Measurements from ENCODE around the gene IMP4. TPM values are rescaled to one million over a fixed set of nuclear protein-coding genes. Genes with fewer than 3 reads are reported as not detected.

Gene IMP4
- total and polyA plus RNA-seq, 2 of the 4 experiments (the other 2 are of a cell fraction), result 154 to 169 TPM

DNA sequence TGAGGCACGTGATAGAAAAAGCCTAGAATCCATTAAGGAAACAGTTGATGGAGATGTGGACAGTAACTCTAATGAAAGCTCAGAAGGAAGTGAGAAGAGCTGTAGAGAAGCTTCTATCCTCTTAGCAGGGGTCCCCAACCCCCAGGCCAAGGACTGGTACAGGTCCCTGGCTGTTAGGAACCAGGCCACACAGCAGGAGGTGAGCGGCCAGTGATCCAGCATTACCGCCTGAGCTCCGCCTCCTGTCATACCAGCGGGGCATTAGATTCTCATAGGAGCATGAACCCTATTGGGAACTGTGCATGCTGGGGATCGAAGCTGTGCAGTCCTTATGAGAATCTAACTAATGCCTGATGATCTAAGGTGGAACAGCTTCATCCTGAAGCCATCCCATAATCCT, 8.7 kb upstream of the IMP4 start:
- no peak overlapping the region for H3K18ac ChIP-seq (ENCODE audit: low read depth, low read length)
- ATAC-seq (ENCODE audit: low read depth) (no peak), DNase-seq (no peak)
- no peak overlapping the region for H2BK120ac ChIP-seq (ENCODE audit: low read depth, low read length)
- H2BK20ac ChIP-seq (ENCODE audit: low read depth, low read length), result no peak overlapping the region
- H3K27me3 ChIP-seq (ENCODE audit: control insufficient read depth, insufficient read depth, low read length), result peaks cover 7% of the 10 kb centered on the region
- no peaks in the 10 kb centered on the region for H3K79me1 ChIP-seq (ENCODE audit: low read depth in 1 of 2, low read length in 2 of 2)
- H3K9me3 ChIP-seq (ENCODE audit: control insufficient read depth, insufficient read depth, low read length), result no peaks in the 10 kb centered on the region
- H2BK15ac ChIP-seq (ENCODE audit: low read depth, low read length), result no peak overlapping the region
- ChIA-PET CTCF (interaction anchor here (0.6 kb wide), 1 partner anchor 12 kb away, joined by 5 read pairs; no protein-coding TSS in a partner anchor), POLR2A (ENCODE audit: unreplicated experiment) (no interaction called here)
- BruUV-seq (replicated peaks), result no TSS peak
- peaks cover 7% of the 10 kb centered on the region for H3K9me1 ChIP-seq (ENCODE audit: insufficient read depth, low read length)
- H3K4me1 ChIP-seq (ENCODE audit: control insufficient read depth, insufficient read depth, low read length), result peaks cover 9% of the 10 kb centered on the region
- no peak overlapping the region for H2AK5ac ChIP-seq (ENCODE audit: low read depth, low read length)
- H3K4ac ChIP-seq (ENCODE audit: low read depth, low read length), result no peak overlapping the region
- H3K23ac ChIP-seq (ENCODE audit: low read depth, low read length), result no peak overlapping the region
- intact Hi-C loops (cut with micrococcal nuclease) (no loop called here), dilution Hi-C loops (cut with HindIII; ENCODE audit: low sequenced_read_pairs, unreplicated experiment) (no loop called here), in situ Hi-C loops (cut with MboI; ENCODE audit: low sequenced_read_pairs) (loop anchor here (5.0 kb wide), 1 partner anchor 152 kb away; the partner anchor contains the start of genes MZT2B and SMPD4)
- no peak overlapping the region for H4K8ac ChIP-seq (ENCODE audit: low read depth in 2 of 2, low read length in 2 of 2)
- no peak overlapping the region for H4K5ac ChIP-seq (ENCODE audit: low read depth, low read length)
- H3K36me3 ChIP-seq (ENCODE audit: control insufficient read depth, insufficient read depth, low read length), result peaks cover 6% of the 10 kb centered on the region
- H3K14ac ChIP-seq (replicated peaks; ENCODE audit: low read depth, low read length), result no peak overlapping the region
- no peak overlapping the region for H2AFZ ChIP-seq (replicated peaks; ENCODE audit: low read length, poor library complexity)
- no peak overlapping the region for H3K4me2 ChIP-seq (ENCODE audit: low read depth, low read length)
- no peak overlapping the region for H2BK5ac ChIP-seq (ENCODE audit: low read depth, low read length, poor library complexity, severe bottlenecking)
- no peaks in the 10 kb centered on the region for H4K20me1 ChIP-seq (ENCODE audit: insufficient read depth, low read length)
- H3K56ac ChIP-seq (ENCODE audit: extremely low read depth, insufficient read depth, low read length), result no peak overlapping the region
- H4K91ac ChIP-seq (ENCODE audit: insufficient read depth, low read depth, low read length), result no peak overlapping the region
- TF ChIP-seq CHD1 (IDR thresholded peaks at IDR 0.05; ENCODE audit: low read depth, low read length), result no peak
- TF ChIP-seq, protein P1, sequence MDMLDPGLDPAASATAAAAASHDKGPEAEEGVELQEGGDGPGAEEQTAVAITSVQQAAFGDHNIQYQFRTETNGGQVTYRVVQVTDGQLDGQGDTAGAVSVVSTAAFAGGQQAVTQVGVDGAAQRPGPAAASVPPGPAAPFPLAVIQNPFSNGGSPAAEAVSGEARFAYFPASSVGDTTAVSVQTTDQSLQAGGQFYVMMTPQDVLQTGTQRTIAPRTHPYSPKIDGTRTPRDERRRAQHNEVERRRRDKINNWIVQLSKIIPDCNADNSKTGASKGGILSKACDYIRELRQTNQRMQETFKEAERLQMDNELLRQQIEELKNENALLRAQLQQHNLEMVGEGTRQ (IDR thresholded peaks at IDR 0.05; ENCODE audit: low read depth, low read length), result no peak
- TF ChIP-seq MAFK (IDR thresholded peaks at IDR 0.05; ENCODE audit: low read depth, low read length), result no peak
- 72% methylated on average over 4 of the region's 6 CpGs; no CpG with 5 or more reads in 1 of the 2 experiments for WGBS, 2 experiments (ENCODE audit: extremely low coverage in 2 of 2, insufficient read length in 1 of 2)
- H3K9ac ChIP-seq (ENCODE audit: low read depth, low read length), result no peak overlapping the region
- no peak overlapping the region for H3K27ac ChIP-seq (ENCODE audit: insufficient read depth, low read length)
- H2AK9ac ChIP-seq (replicated peaks; ENCODE audit: low read depth, low read length, poor library complexity), result no peak overlapping the region
- no peak overlapping the region for H3K4me3 ChIP-seq (ENCODE audit: insufficient read depth, low read depth, low read length)
